A549 (cell line): ENCODE measurements around the gene ZNF865. TPM values are rescaled to one million over a fixed set of nuclear protein-coding genes. Genes with fewer than 3 reads are reported as not detected.
A peak's percentile ranks its signal among the peaks of the same experiment; 100 is the strongest.

Experiments used
- ATAC-seq, 2 experiments: fragments of 200-7000 bp in 1 of 2; fragments of >200 bp in 1 of 2; cut with Nextera tagmentation in 1 of 2; cut with Tn5 transposase in 1 of 2; 3 replicates each; pipeline versions ENCODE4 v1.8.0 to v1.9.1; 2018 to 2020; ENCODE audit warnings: mild to moderate bottlenecking in 1 of 2, moderate library complexity in 1 of 2
- CTCF ChIA-PET: fragments of 300-600 bp; sonication (Branson Sonifier 250); formaldehyde crosslinking; extraction: SDS; loops from one replicate; lab custom pipeline; 2021; ENCODE audit warnings: antibody characterized with exemption, inconsistent platforms; lab: Yijun Ruan, JAX
- POLR2A ChIA-PET: fragments of 350-600 bp; formaldehyde crosslinking; extraction: SDS; loops from one replicate; lab custom pipeline; 2021; ENCODE audit warnings: antibody characterized with exemption, inconsistent platforms; lab: Yijun Ruan, JAX
- DNase-seq, 2 experiments: peaks; one replicate each; pipeline versions ENCODE4 v3.0.0 to v3.0.0-alpha.2; 2011 to 2016; ENCODE audit warnings: low read depth in 1 of 2, low spot score in 1 of 2
- FAIRE-seq: peaks from 2 replicates; lab custom pipeline; 2011; peaks lifted over from hg19 to GRCh38; lab: Jason Lieb, UNC
- H3K27ac ChIP-seq, 2 experiments: fragments of >200 bp; sonication (Bioruptor Twin); formaldehyde crosslinking; 3 replicates each; pipeline ENCODE4 v1.5.1; 2016 to 2017
- H3K4me1 ChIP-seq: fragments of >200 bp; sonication (Bioruptor Twin); formaldehyde crosslinking; 3 replicates; pipeline ENCODE4 v1.6.1; 2016
- H3K4me2 ChIP-seq: fragments of >200 bp; sonication (Bioruptor Twin); formaldehyde crosslinking; 3 replicates; pipeline ENCODE4 v1.6.1; 2016
- H3K4me3 ChIP-seq: fragments of >200 bp; sonication (Bioruptor Twin); formaldehyde crosslinking; 3 replicates; pipeline ENCODE4 v1.5.1; 2016
- H3K9me3 ChIP-seq: fragments of >200 bp; sonication (Bioruptor Twin); formaldehyde crosslinking; 3 replicates; pipeline ENCODE4 v1.6.1; 2016
- FOSB ChIP-seq: fragments of 250-450 bp; sonication (Bioruptor Pico); IDR thresholded peaks from 2 replicates; pipeline ENCODE4 v1.5.0; 2020; ENCODE audit warnings: mild to moderate bottlenecking, moderate library complexity
- GATA3 ChIP-seq: IDR thresholded peaks from 2 replicates; pipeline ENCODE4 v1.6.1; 2012; ENCODE audit warnings: borderline replicate concordance
- HEYL ChIP-seq: fragments of 250-450 bp; sonication (Bioruptor Pico); IDR thresholded peaks from 2 replicates; pipeline ENCODE4 v1.8.0; 2021; ENCODE audit warnings: mild to moderate bottlenecking, moderate library complexity
- HOXB13 ChIP-seq: fragments of 250-450 bp; sonication (Bioruptor Pico); IDR thresholded peaks from 2 replicates; pipeline ENCODE4 v1.5.0; 2020; ENCODE audit warnings: low read depth, mild to moderate bottlenecking, moderate library complexity
- HOXB5 ChIP-seq: fragments of 250-450 bp; sonication (Bioruptor Pico); IDR thresholded peaks from 2 replicates; pipeline ENCODE4 v1.5.0; 2020; ENCODE audit warnings: mild to moderate bottlenecking, moderate library complexity
- JUN ChIP-seq, 2 experiments: fragments of >200 bp; sonication (Bioruptor Twin); formaldehyde crosslinking; IDR thresholded peaks; 2 replicates in 1 of 2; 3 replicates in 1 of 2; pipeline ENCODE4 v1.6.1; 2016 to 2017
- JUNB ChIP-seq: fragments of >200 bp; sonication (Bioruptor Twin); formaldehyde crosslinking; IDR thresholded peaks from 2 replicates; pipeline ENCODE4 v1.6.1; 2016
- MAX ChIP-seq: IDR thresholded peaks from 2 replicates; pipeline ENCODE4 v1.6.1; 2012
- MYC ChIP-seq: IDR thresholded peaks from 2 replicates; pipeline ENCODE4 v1.6.1; 2012; ENCODE audit warnings: mild to moderate bottlenecking, inconsistent platforms, low read length, improper control_type of control experiment, borderline replicate concordance
- PHF8 ChIP-seq: fragments of 200-600 bp; sonication (generic); IDR thresholded peaks from 2 replicates; pipeline ENCODE4 v1.6.1; 2016; ENCODE audit warnings: low read depth, mild to moderate bottlenecking, antibody characterized with exemption, moderate library complexity, borderline replicate concordance
- RCOR1 ChIP-seq: fragments of 150-350 bp; IDR thresholded peaks from 2 replicates; pipeline ENCODE4 v1.6.1; 2014; ENCODE audit warnings: antibody characterized with exemption, low read length, low read depth
- RFX5 ChIP-seq: fragments of 450-650 bp; IDR thresholded peaks from 2 replicates; pipeline ENCODE4 v1.7.1; 2014; ENCODE audit warnings: antibody characterized with exemption, mild to moderate bottlenecking, moderate library complexity
- RNF2 ChIP-seq: fragments of 200-600 bp; sonication (generic); IDR thresholded peaks from 2 replicates; pipeline ENCODE4 v1.6.1; 2016; ENCODE audit warnings: low read depth, mild to moderate bottlenecking, antibody characterized with exemption, moderate library complexity, borderline replicate concordance
- TP53 ChIP-seq: fragments of 250-450 bp; sonication (Bioruptor Pico); IDR thresholded peaks from 2 replicates; pipeline ENCODE4 v1.5.0; 2021; ENCODE audit warnings: mild to moderate bottlenecking, moderate library complexity
- ZC3H11A ChIP-seq: fragments of 450-650 bp; IDR thresholded peaks from 2 replicates; pipeline ENCODE4 v1.6.1; 2014; ENCODE audit warnings: antibody characterized with exemption, mild to moderate bottlenecking
- WGBS: methylation state at CpG from one replicate; pipeline ENCODE4 v1.1.6; 2017; ENCODE audit errors: missing lambda C conversion rate; 5-methylcytosine and 5-hydroxymethylcytosine counted together
- polyA plus RNA-seq, 4 experiments: library from polyadenylated mRNA; depleted of rRNA in 3 of 4; stranded (reverse); fragments of >200 nt; fragmentation: RNase III in 1 of 4; extraction: RNeasy Plus Mini Kit Qiagen cat#74134 plus additional on column Dnase treatment in 1 of 4; gene quantifications; 2 replicates in 3 of 4; 3 replicates in 1 of 4; pipeline ENCODE4 v1.2.3, GENCODE V29; 2011 to 2017
- TF ChIP-seq, protein P1 (sequence below): fragments of 200-600 bp; sonication (generic); IDR thresholded peaks from 2 replicates; pipeline ENCODE4 v1.6.1; 2016; ENCODE audit warnings: antibody characterized with exemption, mild to moderate bottlenecking, moderate library complexity
- TF ChIP-seq, protein P2 (sequence below): IDR thresholded peaks from 2 replicates; pipeline ENCODE4 v1.6.1; 2012
- TF ChIP-seq, protein P3 (sequence below): fragments of >200 bp; sonication (Bioruptor Twin); formaldehyde crosslinking; IDR thresholded peaks from 3 replicates; pipeline ENCODE4 v1.6.1; 2016
- TF ChIP-seq, protein P4 (sequence below): IDR thresholded peaks from 2 replicates; pipeline ENCODE4 v1.6.1; 2012; ENCODE audit warnings: low read depth, borderline replicate concordance
- TF ChIP-seq, protein P5 (sequence below): fragments of 250-450 bp; sonication (Bioruptor Pico); IDR thresholded peaks from 2 replicates; pipeline ENCODE4 v1.5.0; 2020; ENCODE audit warnings: low read depth, mild to moderate bottlenecking, moderate library complexity

The ZNF865 gene
- polyA plus RNA-seq, 2 of the 4 experiments (the other 2 are of a cell fraction), result 2.1 to 7.9 TPM

DNA sequence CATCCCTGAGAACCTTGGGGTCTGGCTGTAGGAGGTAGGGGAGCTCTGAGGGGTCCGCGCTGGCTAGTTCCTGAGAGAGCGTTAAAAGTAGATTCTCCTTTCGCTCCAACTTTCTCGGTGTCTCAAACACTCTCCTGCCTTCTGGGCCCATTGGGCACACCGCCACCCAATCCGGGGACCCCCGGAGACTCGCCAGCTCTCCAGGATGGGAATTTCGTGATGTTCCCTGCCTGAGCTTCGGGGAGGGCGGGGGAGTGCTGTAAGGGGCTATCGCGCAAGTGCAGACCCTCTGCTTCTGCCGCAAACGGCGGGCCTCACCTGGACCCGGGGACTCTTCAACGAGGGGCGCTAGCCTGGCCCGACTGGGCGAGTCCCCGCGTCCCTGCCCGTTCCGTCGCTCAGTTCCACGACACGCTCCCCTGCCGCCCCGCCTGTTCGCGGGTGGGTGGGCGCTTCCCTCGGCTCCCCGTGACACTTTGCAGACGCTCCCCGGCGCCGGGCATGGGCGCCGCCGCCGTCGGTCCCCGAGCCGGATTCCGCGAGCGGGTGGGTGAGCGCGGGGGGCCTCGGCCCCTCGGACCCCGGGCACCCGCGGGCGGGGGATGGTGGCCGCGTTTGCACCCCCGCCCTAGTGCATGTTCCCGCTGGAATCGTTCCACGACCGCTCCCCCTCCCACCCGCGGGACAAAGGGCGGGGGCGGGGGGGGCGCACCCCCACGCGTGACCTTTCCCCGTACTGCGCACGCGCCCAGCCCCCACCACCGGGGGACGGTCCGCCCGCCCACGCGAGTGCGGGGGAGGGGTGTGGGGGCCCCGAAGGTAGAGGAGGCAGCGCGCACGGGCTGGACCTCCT is 42.5 kb downstream of the ZNF865 start, which contains the start of gene CCDC106:
Gene CCDC106 (plus strand): TSS at position 481 of the 853 bp plus-strand sequence. CDS start 835 bp downstream, outside the sequence.
- H3K4me2 ChIP-seq, result peak within 1 kb of the TSS; percentile 98
- WGBS, result 17% methylated on average over 22 of the region's 87 CpGs
- no peak for FAIRE-seq
- peaks cover 34% of the 10 kb centered on the region for H3K4me1 ChIP-seq
- H3K4me3 ChIP-seq, result peak within 1 kb of the TSS; percentile 84
- POLR2A ChIA-PET, result interaction anchor here (0.6 to 1.4 kb wide), 5 partner anchors 12 to 368 kb away, joined by 3 to 12 read pairs (median 4); partner anchors contain the start of genes FIZ1 and ZNF784
- peak; percentile 28 to 62; a peak in 3 of 6 replicates for ATAC-seq
- TF ChIP-seq HOXB5 (CRISPR knock-in tag), result 0 out of 2 replicates have a peak, but pooled peaks have one; percentile 15
- TF ChIP-seq RFX5, result no peak
- TF ChIP-seq JUN (IDR thresholded peaks at IDR 0.05), result peak; percentile 45 to 73; a peak in 3 of 5 replicates
- TF ChIP-seq, protein P1, sequence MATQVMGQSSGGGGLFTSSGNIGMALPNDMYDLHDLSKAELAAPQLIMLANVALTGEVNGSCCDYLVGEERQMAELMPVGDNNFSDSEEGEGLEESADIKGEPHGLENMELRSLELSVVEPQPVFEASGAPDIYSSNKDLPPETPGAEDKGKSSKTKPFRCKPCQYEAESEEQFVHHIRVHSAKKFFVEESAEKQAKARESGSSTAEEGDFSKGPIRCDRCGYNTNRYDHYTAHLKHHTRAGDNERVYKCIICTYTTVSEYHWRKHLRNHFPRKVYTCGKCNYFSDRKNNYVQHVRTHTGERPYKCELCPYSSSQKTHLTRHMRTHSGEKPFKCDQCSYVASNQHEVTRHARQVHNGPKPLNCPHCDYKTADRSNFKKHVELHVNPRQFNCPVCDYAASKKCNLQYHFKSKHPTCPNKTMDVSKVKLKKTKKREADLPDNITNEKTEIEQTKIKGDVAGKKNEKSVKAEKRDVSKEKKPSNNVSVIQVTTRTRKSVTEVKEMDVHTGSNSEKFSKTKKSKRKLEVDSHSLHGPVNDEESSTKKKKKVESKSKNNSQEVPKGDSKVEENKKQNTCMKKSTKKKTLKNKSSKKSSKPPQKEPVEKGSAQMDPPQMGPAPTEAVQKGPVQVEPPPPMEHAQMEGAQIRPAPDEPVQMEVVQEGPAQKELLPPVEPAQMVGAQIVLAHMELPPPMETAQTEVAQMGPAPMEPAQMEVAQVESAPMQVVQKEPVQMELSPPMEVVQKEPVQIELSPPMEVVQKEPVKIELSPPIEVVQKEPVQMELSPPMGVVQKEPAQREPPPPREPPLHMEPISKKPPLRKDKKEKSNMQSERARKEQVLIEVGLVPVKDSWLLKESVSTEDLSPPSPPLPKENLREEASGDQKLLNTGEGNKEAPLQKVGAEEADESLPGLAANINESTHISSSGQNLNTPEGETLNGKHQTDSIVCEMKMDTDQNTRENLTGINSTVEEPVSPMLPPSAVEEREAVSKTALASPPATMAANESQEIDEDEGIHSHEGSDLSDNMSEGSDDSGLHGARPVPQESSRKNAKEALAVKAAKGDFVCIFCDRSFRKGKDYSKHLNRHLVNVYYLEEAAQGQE, result peak; percentile 41
- no peak for TF ChIP-seq RCOR1
- TF ChIP-seq, protein P2, sequence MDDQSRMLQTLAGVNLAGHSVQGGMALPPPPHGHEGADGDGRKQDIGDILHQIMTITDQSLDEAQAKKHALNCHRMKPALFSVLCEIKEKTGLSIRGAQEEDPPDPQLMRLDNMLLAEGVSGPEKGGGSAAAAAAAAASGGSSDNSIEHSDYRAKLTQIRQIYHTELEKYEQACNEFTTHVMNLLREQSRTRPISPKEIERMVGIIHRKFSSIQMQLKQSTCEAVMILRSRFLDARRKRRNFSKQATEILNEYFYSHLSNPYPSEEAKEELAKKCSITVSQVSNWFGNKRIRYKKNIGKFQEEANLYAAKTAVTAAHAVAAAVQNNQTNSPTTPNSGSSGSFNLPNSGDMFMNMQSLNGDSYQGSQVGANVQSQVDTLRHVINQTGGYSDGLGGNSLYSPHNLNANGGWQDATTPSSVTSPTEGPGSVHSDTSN, result peak; percentile 61
- 0 out of 2 replicates have a peak, but pooled peaks have one; percentile 23 for TF ChIP-seq GATA3
- TF ChIP-seq PHF8, result peak; percentile 43; the same call in 1 of the 2 replicates
- TF ChIP-seq MAX, result peak; percentile 30; the same call in 1 of the 2 replicates
- TF ChIP-seq, protein P3, sequence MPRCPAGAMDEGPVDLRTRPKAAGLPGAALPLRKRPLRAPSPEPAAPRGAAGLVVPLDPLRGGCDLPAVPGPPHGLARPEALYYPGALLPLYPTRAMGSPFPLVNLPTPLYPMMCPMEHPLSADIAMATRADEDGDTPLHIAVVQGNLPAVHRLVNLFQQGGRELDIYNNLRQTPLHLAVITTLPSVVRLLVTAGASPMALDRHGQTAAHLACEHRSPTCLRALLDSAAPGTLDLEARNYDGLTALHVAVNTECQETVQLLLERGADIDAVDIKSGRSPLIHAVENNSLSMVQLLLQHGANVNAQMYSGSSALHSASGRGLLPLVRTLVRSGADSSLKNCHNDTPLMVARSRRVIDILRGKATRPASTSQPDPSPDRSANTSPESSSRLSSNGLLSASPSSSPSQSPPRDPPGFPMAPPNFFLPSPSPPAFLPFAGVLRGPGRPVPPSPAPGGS, result 0 out of 3 replicates have a peak, but pooled peaks have one; percentile 74
- TF ChIP-seq MYC, result no peak
- peak; percentile 77 to 80 for DNase-seq
- CTCF ChIA-PET, result interaction anchor here (0.6 to 6.3 kb wide), 9 partner anchors 11 to 560 kb away, joined by 3 to 70 read pairs (median 7); no protein-coding TSS in a partner anchor
- peak within 1 kb of the TSS; percentile 96 to 98 for H3K27ac ChIP-seq
- H3K9me3 ChIP-seq, result no peaks in the 10 kb centered on the region

- no peaks in the 10 kb centered on the region for H3K9me3 ChIP-seq
- WGBS, result 72% methylated on average over 24 of the region's 25 CpGs
- peak; percentile 14 to 22; a peak in 2 of 6 replicates for ATAC-seq
- H3K4me2 ChIP-seq, result peak overlapping the region; percentile 98
- H3K27ac ChIP-seq, result peak overlapping the region; percentile 96 to 98
- no peak for FAIRE-seq
- no peak for DNase-seq
- ChIA-PET POLR2A (interaction anchor here (1.4 kb wide), 1 partner anchor 368 kb away, joined by 3 read pairs; no protein-coding TSS in a partner anchor), CTCF (interaction anchor here (1.0 to 2.7 kb wide), 3 partner anchors 9 to 561 kb away, joined by 4 to 20 read pairs (median 7); no protein-coding TSS in a partner anchor)
- H3K4me3 ChIP-seq, result peak overlapping the region; percentile 84
- H3K4me1 ChIP-seq, result peaks cover 34% of the 10 kb centered on the region
- TF ChIP-seq JUNB (no peak), HEYL (no peak), TP53 (CRISPR knock-in tag) (no peak), ZC3H11A (no peak), FOSB (CRISPR knock-in tag) (no peak), MAX (0 out of 2 replicates have a peak, but pooled peaks have one; percentile 6), RNF2 (no peak), HOXB13 (CRISPR knock-in tag) (no peak), GATA3 (0 out of 2 replicates have a peak, but pooled peaks have one; percentile 2)
- TF ChIP-seq, protein P4, sequence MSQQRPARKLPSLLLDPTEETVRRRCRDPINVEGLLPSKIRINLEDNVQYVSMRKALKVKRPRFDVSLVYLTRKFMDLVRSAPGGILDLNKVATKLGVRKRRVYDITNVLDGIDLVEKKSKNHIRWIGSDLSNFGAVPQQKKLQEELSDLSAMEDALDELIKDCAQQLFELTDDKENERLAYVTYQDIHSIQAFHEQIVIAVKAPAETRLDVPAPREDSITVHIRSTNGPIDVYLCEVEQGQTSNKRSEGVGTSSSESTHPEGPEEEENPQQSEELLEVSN, result no peak
- TF ChIP-seq, protein P5, sequence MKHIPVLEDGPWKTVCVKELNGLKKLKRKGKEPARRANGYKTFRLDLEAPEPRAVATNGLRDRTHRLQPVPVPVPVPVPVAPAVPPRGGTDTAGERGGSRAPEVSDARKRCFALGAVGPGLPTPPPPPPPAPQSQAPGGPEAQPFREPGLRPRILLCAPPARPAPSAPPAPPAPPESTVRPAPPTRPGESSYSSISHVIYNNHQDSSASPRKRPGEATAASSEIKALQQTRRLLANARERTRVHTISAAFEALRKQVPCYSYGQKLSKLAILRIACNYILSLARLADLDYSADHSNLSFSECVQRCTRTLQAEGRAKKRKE (CRISPR knock-in tag), result no peak
- TF ChIP-seq, protein P2, result no peak
- TF ChIP-seq, protein P3, result no peak
These were observed 43.3 kb downstream of the ZNF865 start for GRCh38 chr19:55648585-55649267.
